ENCODE data around the gene AMIGO2. TPM values are rescaled to one million over a fixed set of nuclear protein-coding genes. Genes with fewer than 3 reads are reported as not detected.

AMIGO2 gene
- total RNA-seq, 1 experiment from 2014 or later = 0.96 TPM

DNA sequence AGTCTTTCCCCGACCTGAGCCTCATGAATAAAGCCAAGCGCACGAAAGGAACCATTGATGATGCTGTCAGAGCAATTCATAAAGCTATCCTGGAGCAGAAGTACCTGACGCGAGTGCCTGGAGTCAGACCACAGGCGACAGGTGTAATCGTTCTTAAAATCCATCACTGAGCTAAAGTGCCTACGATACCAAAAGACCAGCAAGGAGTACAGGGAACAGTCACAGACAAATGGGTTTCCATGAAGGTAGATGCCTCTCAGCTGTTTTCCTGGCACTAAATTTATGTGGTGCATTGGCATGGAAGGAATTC, 1.7 kb downstream of the AMIGO2 start:
- no peak overlapping the region for H3K4me3 ChIP-seq (replicated peaks in 1 of 2; ENCODE audit: low read depth in 1 of 2, low read length in 2 of 2)
- CTCF ChIA-PET = no interaction called here
- H3K9me2 ChIP-seq (ENCODE audit: insufficient read depth) = no peaks in the 10 kb centered on the region
- RAD21 ChIA-PET (ENCODE audit: low non-redundant PET in 1 of 2, low total read pairs in 2 of 2, uncharacterized antibody in 2 of 2, unreplicated experiment in 2 of 2) = no interaction called here
- H3K4me1 ChIP-seq (ENCODE audit: control insufficient read depth in 1 of 2, insufficient read depth in 2 of 2, low read length in 2 of 2) = peaks cover 15 to 30% of the 10 kb centered on the region in 2 experiments
- TF ChIP-seq SRF (IDR thresholded peaks at IDR 0.05; ENCODE audit: low read depth) (no peak), SIN3A (IDR thresholded peaks at IDR 0.05; ENCODE audit: low read depth) (no peak), CEBPB (IDR thresholded peaks at IDR 0.05; ENCODE audit: low read depth) (no peak), EGR1 (IDR thresholded peaks at IDR 0.05; ENCODE audit: low read depth) (no peak), POLR2A (IDR thresholded peaks at IDR 0.05; ENCODE audit: borderline replicate concordance, extremely low read depth, insufficient read depth, insufficient read length) (no peak), JUND (IDR thresholded peaks at IDR 0.05) (no peak), RAD21 (IDR thresholded peaks at IDR 0.05; ENCODE audit: low read depth) (no peak), ZFX (IDR thresholded peaks at IDR 0.05) (no peak), EZH2phosphoT487 (IDR thresholded peaks at IDR 0.05; ENCODE audit: borderline replicate concordance) (no peak), EZH2 (IDR thresholded peaks at IDR 0.05) (no peak), TCF7L2 (IDR thresholded peaks at IDR 0.05; ENCODE audit: borderline replicate concordance, extremely low read depth, insufficient read depth, insufficient read length) (no peak), FOSL1 (IDR thresholded peaks at IDR 0.05; ENCODE audit: low read depth) (no peak)
- TF ChIP-seq, protein P1, sequence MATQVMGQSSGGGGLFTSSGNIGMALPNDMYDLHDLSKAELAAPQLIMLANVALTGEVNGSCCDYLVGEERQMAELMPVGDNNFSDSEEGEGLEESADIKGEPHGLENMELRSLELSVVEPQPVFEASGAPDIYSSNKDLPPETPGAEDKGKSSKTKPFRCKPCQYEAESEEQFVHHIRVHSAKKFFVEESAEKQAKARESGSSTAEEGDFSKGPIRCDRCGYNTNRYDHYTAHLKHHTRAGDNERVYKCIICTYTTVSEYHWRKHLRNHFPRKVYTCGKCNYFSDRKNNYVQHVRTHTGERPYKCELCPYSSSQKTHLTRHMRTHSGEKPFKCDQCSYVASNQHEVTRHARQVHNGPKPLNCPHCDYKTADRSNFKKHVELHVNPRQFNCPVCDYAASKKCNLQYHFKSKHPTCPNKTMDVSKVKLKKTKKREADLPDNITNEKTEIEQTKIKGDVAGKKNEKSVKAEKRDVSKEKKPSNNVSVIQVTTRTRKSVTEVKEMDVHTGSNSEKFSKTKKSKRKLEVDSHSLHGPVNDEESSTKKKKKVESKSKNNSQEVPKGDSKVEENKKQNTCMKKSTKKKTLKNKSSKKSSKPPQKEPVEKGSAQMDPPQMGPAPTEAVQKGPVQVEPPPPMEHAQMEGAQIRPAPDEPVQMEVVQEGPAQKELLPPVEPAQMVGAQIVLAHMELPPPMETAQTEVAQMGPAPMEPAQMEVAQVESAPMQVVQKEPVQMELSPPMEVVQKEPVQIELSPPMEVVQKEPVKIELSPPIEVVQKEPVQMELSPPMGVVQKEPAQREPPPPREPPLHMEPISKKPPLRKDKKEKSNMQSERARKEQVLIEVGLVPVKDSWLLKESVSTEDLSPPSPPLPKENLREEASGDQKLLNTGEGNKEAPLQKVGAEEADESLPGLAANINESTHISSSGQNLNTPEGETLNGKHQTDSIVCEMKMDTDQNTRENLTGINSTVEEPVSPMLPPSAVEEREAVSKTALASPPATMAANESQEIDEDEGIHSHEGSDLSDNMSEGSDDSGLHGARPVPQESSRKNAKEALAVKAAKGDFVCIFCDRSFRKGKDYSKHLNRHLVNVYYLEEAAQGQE (IDR thresholded peaks at IDR 0.05; ENCODE audit: low read depth) = no peak
- TF ChIP-seq, protein P2, sequence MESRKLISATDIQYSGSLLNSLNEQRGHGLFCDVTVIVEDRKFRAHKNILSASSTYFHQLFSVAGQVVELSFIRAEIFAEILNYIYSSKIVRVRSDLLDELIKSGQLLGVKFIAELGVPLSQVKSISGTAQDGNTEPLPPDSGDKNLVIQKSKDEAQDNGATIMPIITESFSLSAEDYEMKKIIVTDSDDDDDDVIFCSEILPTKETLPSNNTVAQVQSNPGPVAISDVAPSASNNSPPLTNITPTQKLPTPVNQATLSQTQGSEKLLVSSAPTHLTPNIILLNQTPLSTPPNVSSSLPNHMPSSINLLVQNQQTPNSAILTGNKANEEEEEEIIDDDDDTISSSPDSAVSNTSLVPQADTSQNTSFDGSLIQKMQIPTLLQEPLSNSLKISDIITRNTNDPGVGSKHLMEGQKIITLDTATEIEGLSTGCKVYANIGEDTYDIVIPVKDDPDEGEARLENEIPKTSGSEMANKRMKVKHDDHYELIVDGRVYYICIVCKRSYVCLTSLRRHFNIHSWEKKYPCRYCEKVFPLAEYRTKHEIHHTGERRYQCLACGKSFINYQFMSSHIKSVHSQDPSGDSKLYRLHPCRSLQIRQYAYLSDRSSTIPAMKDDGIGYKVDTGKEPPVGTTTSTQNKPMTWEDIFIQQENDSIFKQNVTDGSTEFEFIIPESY (IDR thresholded peaks at IDR 0.05; ENCODE audit: extremely low read depth, insufficient replicate concordance, low read length) = no peak
- no peak for DNase-seq (ENCODE audit: low read depth, low spot score)
- H4K20me1 ChIP-seq (ENCODE audit: insufficient read depth) = no peaks in the 10 kb centered on the region
- H3K27me3 ChIP-seq (ENCODE audit: insufficient read depth, low read length) = no peaks in the 10 kb centered on the region
- BruUV-seq (replicated peaks) = no TSS peak
- intact Hi-C loops (cut with micrococcal nuclease) = no loop called here
- H3K27ac ChIP-seq (ENCODE audit: low read depth, low read length) = no peak overlapping the region
- H3K9me3 ChIP-seq (ENCODE audit: control insufficient read depth in 1 of 2, insufficient read depth in 1 of 2, low read depth in 1 of 2, low read length in 2 of 2) = no peaks in the 10 kb centered on the region
- POLR2A ChIA-PET = no interaction called here
- no peaks in the 10 kb centered on the region for H3K79me2 ChIP-seq (ENCODE audit: insufficient read depth, low read length)
- H3K9ac ChIP-seq (ENCODE audit: low read length) = no peak overlapping the region
- no peak overlapping the region for H2AFZ ChIP-seq (ENCODE audit: low read depth, low read length, poor library complexity, severe bottlenecking)
- no peak for ATAC-seq
- H3K36me3 ChIP-seq (ENCODE audit: control insufficient read depth in 1 of 2, insufficient read depth in 2 of 2, low read length in 2 of 2) = no peaks in the 10 kb centered on the region
- no peak overlapping the region for H3K4me2 ChIP-seq (ENCODE audit: low read length)
